ENCODE results near the gene MACO1.

MACO1 gene

DNA sequence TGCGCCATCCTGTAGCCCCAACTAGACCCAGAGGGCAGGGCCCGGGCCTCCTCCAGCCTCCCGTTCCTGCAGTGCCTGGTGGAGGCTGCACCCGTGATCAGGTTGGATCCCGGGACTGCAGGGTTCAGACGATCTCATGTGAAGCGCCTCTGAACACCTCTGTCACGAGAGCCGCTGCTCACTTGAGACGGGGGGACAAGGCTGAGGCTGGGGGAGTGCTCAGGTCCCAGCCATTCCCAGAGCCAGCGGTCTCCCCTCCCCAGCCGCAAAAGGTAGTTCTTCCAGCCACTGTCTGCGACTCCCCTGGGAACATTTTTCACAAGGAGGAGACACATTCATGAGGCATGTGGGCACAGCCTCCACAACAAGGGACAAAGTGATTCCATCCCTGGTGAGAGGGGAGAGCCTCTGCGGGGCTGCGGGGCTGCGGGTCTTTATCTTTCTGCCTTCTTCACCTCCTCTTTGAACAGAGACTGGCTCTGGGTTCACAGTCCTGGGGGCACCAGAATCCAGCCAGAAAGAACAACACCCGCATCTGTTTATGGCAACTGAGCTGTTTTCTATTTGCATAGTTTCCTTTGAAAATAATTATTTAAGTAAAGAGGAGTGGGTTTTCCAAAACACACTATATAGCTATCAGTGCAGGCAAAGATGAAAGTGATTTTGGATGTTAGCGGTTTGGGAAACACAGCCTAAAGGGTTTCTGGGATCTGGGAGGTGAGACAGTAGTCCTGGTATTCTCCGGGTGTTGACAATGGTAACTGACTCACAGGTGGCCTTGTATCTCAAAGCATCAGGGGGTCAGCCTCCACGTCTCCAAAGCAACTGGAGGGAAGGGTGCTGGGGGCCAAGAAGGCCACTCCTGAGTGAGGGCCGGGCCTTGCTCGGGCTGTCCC lies 99.7 kb downstream of the MACO1 start:
- Histone ChIP-seq H3K27ac (no peak overlapping the region), H3K36me3 (replicated peaks) (no peaks in the 10 kb centered on the region), H3K27me3 (replicated peaks) (no peaks in the 10 kb centered on the region), H3K4me3 (ENCODE audit: low read depth, low read length) (no peak overlapping the region)
- in situ Hi-C loops (cut with HindIII; ENCODE audit: low pct_ligation_motif_present, low sequenced_read_pairs): no loop called here
- no peak for TF ChIP-seq CTCF (IDR thresholded peaks at IDR 0.05; ENCODE audit: low read depth, low read length, missing control alignments)
- DNase-seq: no peak

DNA sequence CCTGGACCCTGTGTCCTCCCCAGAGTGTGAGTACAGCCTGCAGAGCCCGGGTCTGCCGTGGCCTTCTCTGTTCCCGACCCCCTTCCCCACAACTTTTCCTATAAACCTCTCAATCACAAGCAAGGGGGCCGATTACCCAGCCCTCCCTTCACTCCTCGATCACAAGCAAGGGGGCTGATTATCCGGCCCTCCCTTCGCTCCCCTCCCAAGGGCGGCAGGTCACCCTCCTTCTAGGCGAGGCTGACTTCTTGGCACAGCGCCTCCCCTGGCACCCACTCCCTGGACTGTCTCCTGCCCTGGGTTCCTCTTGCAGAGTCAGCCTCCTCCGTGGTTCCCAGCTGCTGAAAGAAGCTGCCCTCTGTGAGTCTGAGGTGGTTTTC lies 100.4 kb downstream of the MACO1 start:
- no peak for DNase-seq
- Histone ChIP-seq H3K4me3 (ENCODE audit: low read depth, low read length) (no peak overlapping the region), H3K27me3 (replicated peaks) (no peaks in the 10 kb centered on the region), H3K27ac (no peak overlapping the region), H3K36me3 (replicated peaks) (no peaks in the 10 kb centered on the region)
- TF ChIP-seq CTCF (IDR thresholded peaks at IDR 0.05; ENCODE audit: low read depth, low read length, missing control alignments): no peak
- in situ Hi-C loops (cut with HindIII; ENCODE audit: low pct_ligation_motif_present, low sequenced_read_pairs): no loop called here

DNA sequence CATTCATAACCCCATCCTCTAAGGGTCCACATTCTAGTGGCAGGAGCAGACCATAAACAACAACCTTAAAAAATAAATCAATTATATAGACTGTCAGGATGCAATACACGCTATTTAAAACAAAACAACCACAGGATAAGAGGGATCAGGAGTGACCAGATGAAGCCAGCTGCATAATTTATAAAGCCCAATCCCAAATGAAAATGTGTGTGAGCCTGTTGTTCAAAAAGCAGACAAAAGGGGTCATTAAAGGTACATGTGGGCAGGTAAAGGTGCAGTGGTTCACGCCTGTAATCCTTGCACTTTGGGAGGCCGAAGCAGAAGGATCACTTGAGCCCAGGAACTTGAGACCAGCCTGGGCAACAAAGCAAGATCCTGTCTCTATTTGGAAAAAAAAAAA lies 102.3 kb downstream of the MACO1 start:
- Histone ChIP-seq H3K36me3 (replicated peaks) (no peaks in the 10 kb centered on the region), H3K27ac (no peak overlapping the region), H3K4me3 (ENCODE audit: low read depth, low read length) (no peak overlapping the region), H3K27me3 (replicated peaks) (no peaks in the 10 kb centered on the region)
- TF ChIP-seq CTCF (IDR thresholded peaks at IDR 0.05; ENCODE audit: low read depth, low read length, missing control alignments): no peak
- in situ Hi-C loops (cut with HindIII; ENCODE audit: low pct_ligation_motif_present, low sequenced_read_pairs): no loop called here
- DNase-seq: no peak

GRCh38 chr1:25533775-25534409 lies 103.2 kb downstream of the MACO1 start:
- H3K27ac ChIP-seq: no peak overlapping the region
- H3K4me3 ChIP-seq (ENCODE audit: low read depth, low read length): no peak overlapping the region
- TF ChIP-seq CTCF (IDR thresholded peaks at IDR 0.05; ENCODE audit: low read depth, low read length, missing control alignments): no peak
- no peaks in the 10 kb centered on the region for H3K27me3 ChIP-seq (replicated peaks)
- in situ Hi-C loops (cut with HindIII; ENCODE audit: low pct_ligation_motif_present, low sequenced_read_pairs): no loop called here
- no peaks in the 10 kb centered on the region for H3K36me3 ChIP-seq (replicated peaks)
- no peak for DNase-seq

- in situ Hi-C loops (cut with HindIII; ENCODE audit: low pct_ligation_motif_present, low sequenced_read_pairs): no loop called here
- no peak for DNase-seq
- H3K27me3 ChIP-seq (replicated peaks): no peaks in the 10 kb centered on the region
- H3K36me3 ChIP-seq (replicated peaks): no peaks in the 10 kb centered on the region
- H3K27ac ChIP-seq: no peak overlapping the region
- H3K4me3 ChIP-seq (ENCODE audit: low read depth, low read length): no peak overlapping the region
- TF ChIP-seq CTCF (IDR thresholded peaks at IDR 0.05; ENCODE audit: low read depth, low read length, missing control alignments): no peak
Observed at GRCh38 chr1:25534410-25534788, 103.7 kb downstream of the MACO1 start.
